HEK293T (cell line): ENCODE measurements around the gene SHMT2.

Experiments used
- CTCF ChIA-PET: fragments of 350-600 bp; formaldehyde crosslinking; extraction: SDS; loops from one replicate; lab custom pipeline; 2021; ENCODE audit warnings: antibody characterized with exemption, inconsistent platforms; lab: Yijun Ruan, JAX
- POLR2A ChIA-PET: fragments of 350-600 bp; formaldehyde crosslinking; extraction: SDS; loops from one replicate; lab custom pipeline; 2020; ENCODE audit warnings: antibody characterized with exemption, inconsistent platforms; lab: Yijun Ruan, JAX
- DNase-seq: peaks from one replicate; pipeline ENCODE4 v3.0.0; 2012; ENCODE audit warnings: mixed read lengths; ENCODE audit errors: extremely low spot score
- ARNT ChIP-seq: fragments of 450-650 bp; IDR thresholded peaks from 2 replicates; pipeline ENCODE4 v1.6.1; 2017; ENCODE audit warnings: mild to moderate bottlenecking
- BHLHE40 ChIP-seq: fragments of 450-650 bp; IDR thresholded peaks from 2 replicates; pipeline ENCODE4 v1.6.1; 2016; ENCODE audit warnings: mild to moderate bottlenecking, moderate library complexity, borderline replicate concordance
- CTBP1 ChIP-seq: fragments of 450-650 bp; IDR thresholded peaks from 2 replicates; pipeline ENCODE4 v1.6.1; 2016; ENCODE audit warnings: borderline replicate concordance
- ELF4 ChIP-seq: fragments of 450-650 bp; IDR thresholded peaks from 2 replicates; pipeline ENCODE4 v1.6.1; 2017; ENCODE audit warnings: antibody characterized with exemption
- FOXA1 ChIP-seq: fragments of 450-650 bp; IDR thresholded peaks from 2 replicates; pipeline ENCODE4 v1.6.1; 2016; ENCODE audit warnings: mild to moderate bottlenecking
- FOXK2 ChIP-seq: fragments of 450-650 bp; IDR thresholded peaks from 2 replicates; pipeline ENCODE4 v1.6.1; 2016; ENCODE audit warnings: mild to moderate bottlenecking
- FOXM1 ChIP-seq: fragments of 450-650 bp; IDR thresholded peaks from 2 replicates; pipeline ENCODE4 v1.6.1; 2017; ENCODE audit warnings: mild to moderate bottlenecking, borderline replicate concordance
- HDGF ChIP-seq: fragments of 450-650 bp; IDR thresholded peaks from 2 replicates; pipeline ENCODE4 v1.6.1; 2017; ENCODE audit warnings: antibody characterized with exemption, borderline replicate concordance
- L3MBTL2 ChIP-seq: fragments of 450-650 bp; conservative IDR thresholded peaks from 2 replicates; pipeline ENCODE4 v1.6.1; 2016; ENCODE audit warnings: mild to moderate bottlenecking
- LEF1 ChIP-seq: fragments of 450-650 bp; IDR thresholded peaks from 2 replicates; pipeline ENCODE4 v1.6.1; 2017; ENCODE audit warnings: mild to moderate bottlenecking, borderline replicate concordance
- NFRKB ChIP-seq: fragments of 450-650 bp; IDR thresholded peaks from 2 replicates; pipeline ENCODE4 v1.6.1; 2016; ENCODE audit warnings: mild to moderate bottlenecking, moderate library complexity
- SP1 ChIP-seq: fragments of 450-650 bp; IDR thresholded peaks from 2 replicates; pipeline ENCODE4 v1.6.1; 2017
- SUZ12 ChIP-seq: fragments of 450-650 bp; IDR thresholded peaks from 2 replicates; pipeline ENCODE4 v1.6.1; 2016; ENCODE audit warnings: mild to moderate bottlenecking
- TARDBP ChIP-seq: fragments of 450-650 bp; IDR thresholded peaks from 2 replicates; pipeline ENCODE4 v1.6.1; 2016
- ZNF384 ChIP-seq: fragments of 450-650 bp; IDR thresholded peaks from 2 replicates; pipeline ENCODE4 v1.6.1; 2016
- TF ChIP-seq, protein P1 (sequence below): fragments of 450-650 bp; IDR thresholded peaks from 2 replicates; pipeline ENCODE4 v1.6.1; 2016

Gene SHMT2

DNA sequence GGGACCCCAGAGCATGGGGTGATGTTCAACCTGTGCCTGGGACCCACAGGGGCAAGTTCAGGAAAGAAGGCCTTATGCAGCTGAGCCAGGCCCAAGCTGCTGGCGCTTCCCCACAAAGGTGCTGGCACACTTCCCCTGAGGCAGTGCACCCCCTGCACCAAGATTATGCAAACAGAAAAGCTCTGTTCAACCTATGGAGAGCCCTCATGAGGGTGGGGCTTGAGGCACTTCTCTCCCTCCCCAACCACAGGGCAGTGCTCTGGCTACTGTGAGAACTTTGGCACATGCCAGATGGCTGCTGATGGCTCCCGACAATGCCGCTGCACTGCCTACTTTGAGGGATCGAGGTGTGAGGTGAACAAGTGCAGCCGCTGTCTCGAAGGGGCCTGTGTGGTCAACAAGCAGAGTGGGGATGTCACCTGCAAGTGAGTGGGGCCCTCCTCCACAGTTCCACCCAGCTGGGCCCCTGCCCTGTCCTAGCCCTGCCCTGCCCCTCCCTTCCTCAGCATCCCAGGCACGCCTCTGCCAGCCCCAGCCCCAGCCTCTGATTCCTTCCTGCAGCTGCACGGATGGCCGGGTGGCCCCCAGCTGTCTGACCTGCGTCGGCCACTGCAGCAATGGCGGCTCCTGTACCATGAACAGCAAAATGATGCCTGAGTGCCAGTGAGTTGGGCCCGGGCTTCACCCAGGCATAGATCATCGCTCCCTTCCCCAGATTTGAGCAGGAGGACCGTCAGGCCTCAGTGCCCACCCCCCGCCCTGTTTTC is 18.4 kb upstream of the SHMT2 start:
- POLR2A ChIA-PET, result interaction anchor here (1.0 kb wide), 1 partner anchor 19 kb away, joined by 4 read pairs; the partner anchor contains the start of gene SHMT2
- no peak for DNase-seq

DNA sequence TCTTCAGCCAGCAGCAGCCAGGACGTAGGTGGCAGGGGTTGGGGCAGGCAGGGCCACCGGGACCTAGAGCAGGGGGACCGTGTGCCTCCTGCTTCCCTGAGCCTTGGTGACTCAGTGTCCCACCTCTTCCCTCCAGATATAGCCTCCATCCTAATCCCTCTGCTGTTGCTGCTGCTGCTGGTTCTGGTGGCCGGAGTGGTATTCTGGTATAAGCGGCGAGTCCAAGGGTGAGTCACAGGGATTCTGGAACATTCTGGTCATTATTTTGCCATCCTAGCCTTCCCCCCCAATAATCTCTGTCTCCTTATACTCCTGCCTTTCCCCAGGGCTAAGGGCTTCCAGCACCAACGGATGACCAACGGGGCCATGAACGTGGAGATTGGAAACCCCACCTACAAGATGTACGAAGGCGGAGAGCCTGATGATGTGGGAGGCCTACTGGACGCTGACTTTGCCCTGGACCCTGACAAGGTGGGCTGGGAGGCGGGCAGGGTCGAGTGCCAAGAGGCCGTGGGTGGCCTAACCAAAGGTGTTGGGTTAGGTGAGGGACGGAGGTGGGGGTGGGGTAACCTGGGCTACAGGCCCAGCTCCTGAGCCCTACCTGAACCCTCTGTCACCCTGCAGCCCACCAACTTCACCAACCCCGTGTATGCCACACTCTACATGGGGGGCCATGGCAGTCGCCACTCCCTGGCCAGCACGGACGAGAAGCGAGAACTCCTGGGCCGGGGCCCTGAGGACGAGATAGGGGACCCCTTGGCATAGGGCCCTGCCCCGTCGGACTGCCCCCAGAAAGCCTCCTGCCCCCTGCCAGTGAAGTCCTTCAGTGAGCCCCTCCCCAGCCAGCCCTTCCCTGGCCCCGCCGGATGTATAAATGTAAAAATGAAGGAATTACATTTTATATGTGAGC is 17.5 kb upstream of the SHMT2 start:
- ChIA-PET POLR2A (no interaction called here), CTCF (interaction anchor here (4.7 kb wide), 1 partner anchor 30 kb away, joined by 121 read pairs; a partner anchor contains a TSS)
- no peak for DNase-seq
- no peak for TF ChIP-seq L3MBTL2
- TF ChIP-seq HDGF, result no peak
- TF ChIP-seq FOXK2, result no peak
- no peak for TF ChIP-seq TARDBP
- TF ChIP-seq, protein P1, sequence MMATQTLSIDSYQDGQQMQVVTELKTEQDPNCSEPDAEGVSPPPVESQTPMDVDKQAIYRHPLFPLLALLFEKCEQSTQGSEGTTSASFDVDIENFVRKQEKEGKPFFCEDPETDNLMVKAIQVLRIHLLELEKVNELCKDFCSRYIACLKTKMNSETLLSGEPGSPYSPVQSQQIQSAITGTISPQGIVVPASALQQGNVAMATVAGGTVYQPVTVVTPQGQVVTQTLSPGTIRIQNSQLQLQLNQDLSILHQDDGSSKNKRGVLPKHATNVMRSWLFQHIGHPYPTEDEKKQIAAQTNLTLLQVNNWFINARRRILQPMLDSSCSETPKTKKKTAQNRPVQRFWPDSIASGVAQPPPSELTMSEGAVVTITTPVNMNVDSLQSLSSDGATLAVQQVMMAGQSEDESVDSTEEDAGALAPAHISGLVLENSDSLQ, result no peak
- no peak for TF ChIP-seq SUZ12
- no peak for TF ChIP-seq LEF1
- no peak for TF ChIP-seq FOXA1
- TF ChIP-seq ARNT, result no peak
- no peak for TF ChIP-seq FOXM1
- no peak for TF ChIP-seq CTBP1
- TF ChIP-seq ELF4, result no peak
- no peak for TF ChIP-seq ZNF384
- TF ChIP-seq SP1, result no peak
- no peak for TF ChIP-seq BHLHE40

More for the DNA sequence above, 18.4 kb upstream of the SHMT2 start:
- CTCF ChIA-PET, result interaction anchor here (0.8 kb wide), 1 partner anchor 33 kb away, joined by 3 read pairs; no protein-coding TSS in a partner anchor
- TF ChIP-seq SUZ12 (no peak), NFRKB (no peak), ZNF384 (no peak), BHLHE40 (no peak), ELF4 (no peak), HDGF (no peak), L3MBTL2 (no peak), FOXM1 (no peak), FOXK2 (no peak), SP1 (no peak), TARDBP (no peak)

DNA sequence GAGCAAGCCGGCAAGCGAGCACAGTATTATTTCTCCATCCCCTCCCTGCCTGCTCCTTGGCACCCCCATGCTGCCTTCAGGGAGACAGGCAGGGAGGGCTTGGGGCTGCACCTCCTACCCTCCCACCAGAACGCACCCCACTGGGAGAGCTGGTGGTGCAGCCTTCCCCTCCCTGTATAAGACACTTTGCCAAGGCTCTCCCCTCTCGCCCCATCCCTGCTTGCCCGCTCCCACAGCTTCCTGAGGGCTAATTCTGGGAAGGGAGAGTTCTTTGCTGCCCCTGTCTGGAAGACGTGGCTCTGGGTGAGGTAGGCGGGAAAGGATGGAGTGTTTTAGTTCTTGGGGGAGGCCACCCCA is 16.8 kb upstream of the SHMT2 start:
- DNase-seq, result no peak
- ChIA-PET POLR2A (no interaction called here), CTCF (interaction anchor here (0.6 to 4.7 kb wide), 4 partner anchors 14 to 240 kb away, joined by 3 to 121 read pairs (median 14); partner anchors contain the start of gene STAC3)
- no peak for TF ChIP-seq L3MBTL2
- TF ChIP-seq CTBP1, result no peak
- no peak for TF ChIP-seq BHLHE40
- TF ChIP-seq FOXA1, result no peak
- TF ChIP-seq, protein P1, result no peak

DNA sequence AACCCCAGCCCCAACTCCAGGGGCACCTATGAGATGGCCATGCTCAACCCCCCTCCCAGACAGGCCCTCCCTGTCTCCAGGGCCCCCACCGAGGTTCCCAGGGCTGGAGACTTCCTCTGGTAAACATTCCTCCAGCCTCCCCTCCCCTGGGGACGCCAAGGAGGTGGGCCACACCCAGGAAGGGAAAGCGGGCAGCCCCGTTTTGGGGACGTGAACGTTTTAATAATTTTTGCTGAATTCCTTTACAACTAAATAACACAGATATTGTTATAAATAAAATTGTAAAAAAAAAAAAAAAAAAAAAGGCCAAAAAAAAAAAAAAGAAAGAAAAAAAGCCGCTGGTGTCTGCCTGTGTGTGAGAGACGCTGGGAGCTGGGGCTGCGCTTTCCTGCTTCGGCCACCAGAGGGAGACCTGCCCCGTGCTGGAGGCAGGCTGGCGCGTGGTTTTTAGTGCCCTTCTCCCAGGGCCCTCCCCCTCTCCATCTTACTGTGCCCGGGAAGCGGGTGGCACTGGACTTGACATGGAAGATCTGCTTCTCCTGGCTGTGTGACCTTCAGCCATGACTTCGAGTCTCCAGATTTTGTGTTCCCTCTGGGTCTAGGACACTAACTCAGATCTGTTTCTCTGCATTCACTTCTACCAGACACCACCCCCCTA is 16.3 kb upstream of the SHMT2 start:
- TF ChIP-seq HDGF (no peak), TARDBP (no peak), FOXK2 (no peak), ARNT (no peak), SUZ12 (no peak), FOXM1 (no peak), SP1 (no peak), BHLHE40 (no peak), NFRKB (no peak), CTBP1 (no peak), LEF1 (no peak), L3MBTL2 (no peak), ZNF384 (no peak), FOXA1 (no peak), ELF4 (no peak)
- TF ChIP-seq, protein P1, result no peak
- DNase-seq, result peak; percentile 88
- ChIA-PET CTCF (interaction anchor here (0.6 to 4.7 kb wide), 9 partner anchors 10 to 239 kb away, joined by 3 to 121 read pairs (median 6); partner anchors contain the start of genes SHMT2 and STAC3), POLR2A (interaction anchor here (7.3 kb wide), 1 partner anchor 18 kb away, joined by 87 read pairs; the partner anchor contains the start of gene SHMT2)
